H1 (cell line): ENCODE measurements around the gene INAVA. TPM values are rescaled to one million over a fixed set of nuclear protein-coding genes. Genes with fewer than 3 reads are reported as not detected.

Source experiments
- polyA plus RNA-seq, 7 experiments: library from polyadenylated mRNA; depleted of rRNA in 3 of 7; stranded (reverse) in 5 of 7; unstranded in 2 of 7; fragments of >200 nt in 5 of 7; fragments of 200-250 nt in 2 of 7; gene quantifications; 1 replicate in 5 of 7; 2 replicates in 1 of 7; 4 replicates in 1 of 7; pipeline versions ENCODE4 v1.2.1 to v1.2.3, GENCODE V29; 2011 to 2013; ENCODE audit warnings: missing spikeins in 2 of 7, mixed read lengths in 2 of 7
- small RNA-seq: library from polyadenylated mRNA; stranded (forward); fragments of <200 nt; extraction: miRNeasy Mini kit (QIAGEN cat#:217004); gene quantifications from one replicate; pipeline ENCODE3, GENCODE V24; 2013; ENCODE audit not compliant: insufficient read depth
- total RNA-seq: library from RNA; stranded (reverse); fragmentation: NEBNext Ultra II Directional; extraction: Animal tissue kit (Norgen Biotek cat#: 25700); gene quantifications from 2 replicates; pipeline ENCODE4 v1.2.1, GENCODE V29; 2021

The INAVA gene
- total and polyA plus RNA-seq, 2 of the 8 experiments (the other 6 are each of a cell fraction or from before 2014, with no cell fraction given), result 46.8 to 49.3 TPM

Small RNA genes lying within 50 kb of the gene (small RNA-seq; reads per million reads assigned to genes)
- gene RNU6-704P, result not detected

Other genes with a start within 250 kb of the INAVA start
- gene DDX59, start 225.0 kb upstream of the INAVA start, total RNA-seq, result 17.7 and 19.4 TPM in 2 replicates
- 5.0 and 8.3 TPM in 2 replicates for gene DDX59, start 225.0 kb upstream of the INAVA start, polyA plus RNA-seq (2011; rRNA removed)
- 27.6 and 28.9 TPM in 2 replicates for gene CAMSAP2, start 156.0 kb upstream of the INAVA start, total RNA-seq
- 2.2 and 4.2 TPM in 2 replicates for gene CAMSAP2, start 156.0 kb upstream of the INAVA start, polyA plus RNA-seq (2011; rRNA removed)
- not detected in 2 replicates for gene GPR25, start 21.9 kb upstream of the INAVA start, total RNA-seq
- gene GPR25, start 21.9 kb upstream of the INAVA start, polyA plus RNA-seq (2011; rRNA removed), result not detected in 2 replicates
- 26.5 and 27.2 TPM in 2 replicates for gene KIF21B, start 128.8 kb downstream of the INAVA start, total RNA-seq
- gene KIF21B, start 128.8 kb downstream of the INAVA start, polyA plus RNA-seq (2011; rRNA removed), result 10.8 and 20.1 TPM in 2 replicates
- not detected in 2 replicates for gene CACNA1S, start 217.5 kb downstream of the INAVA start, total RNA-seq
- 0.06 and 0.08 TPM in 2 replicates for gene CACNA1S, start 217.5 kb downstream of the INAVA start, polyA plus RNA-seq (2011; rRNA removed)
- gene ASCL5, start 232.3 kb downstream of the INAVA start, total RNA-seq, result 0.41 and 0.44 TPM in 2 replicates
- 0.29 and 0.31 TPM in 2 replicates for gene ASCL5, start 232.3 kb downstream of the INAVA start, polyA plus RNA-seq (2011; rRNA removed)